ENCODE results near the gene TH. TPM values are rescaled to one million over a fixed set of nuclear protein-coding genes. Genes with fewer than 3 reads are reported as not detected.

TH gene
- total RNA-seq, 2 experiments from 2014 or later = not detected

DNA sequence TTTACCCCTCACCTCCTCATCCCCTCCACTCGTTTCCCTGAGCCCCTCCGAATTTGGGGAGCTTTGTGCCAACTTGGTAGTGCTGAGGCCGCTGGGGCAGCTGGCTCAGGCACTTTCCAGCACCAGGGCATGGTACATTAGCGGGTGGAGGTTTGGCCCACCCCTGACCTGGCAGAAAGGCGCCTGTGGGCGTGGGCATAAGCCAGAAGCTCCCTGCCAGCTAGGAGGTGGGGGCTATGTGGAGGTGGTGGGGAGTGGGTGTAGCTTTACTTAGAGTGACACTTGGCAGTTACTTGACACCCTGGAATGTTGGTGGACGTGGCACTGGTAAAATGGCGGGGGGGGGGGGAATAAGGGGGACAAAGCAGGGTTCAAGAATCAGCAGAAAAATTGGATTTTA is 22.2 kb downstream of the TH start:
- Mint-ChIP-seq H3K27ac (no peak overlapping the region), H3K4me3 (no peak overlapping the region), H3K27me3 (peaks cover 53% of the 10 kb centered on the region), H3K4me1 (peaks cover 5% of the 10 kb centered on the region), H3K36me3 (no peaks in the 10 kb centered on the region), H3K9me3 (no peaks in the 10 kb centered on the region)
- ATAC-seq (ENCODE audit: low read depth) (no peak), DNase-seq (no peak)
- POLR2A ChIA-PET = interaction anchor here (0.6 kb wide), 1 partner anchor 156 kb away, joined by 3 read pairs; no protein-coding TSS in a partner anchor

DNA sequence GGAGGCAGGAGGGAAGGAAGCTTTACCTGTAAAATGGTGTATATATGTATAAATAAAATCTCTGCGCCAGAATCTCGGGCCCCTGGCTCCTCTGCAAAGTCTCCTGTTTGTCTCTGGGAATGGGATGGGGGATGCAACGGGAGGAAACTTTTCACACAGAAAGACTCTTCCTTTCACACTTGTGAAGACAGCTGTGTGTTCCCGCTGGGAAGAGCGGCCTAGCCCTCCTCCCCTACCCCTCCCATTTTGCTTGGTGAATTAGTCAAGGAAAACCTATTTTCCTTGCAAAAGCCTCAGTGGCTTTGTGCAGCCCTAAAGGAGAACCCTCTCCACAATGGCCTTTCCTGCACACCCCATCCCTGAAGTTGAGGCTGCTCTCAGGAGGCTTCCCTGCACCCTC is 23.0 kb downstream of the TH start:
- Mint-ChIP-seq H3K27me3 (peaks cover 56% of the 10 kb centered on the region), H3K27ac (no peak overlapping the region)

DNA sequence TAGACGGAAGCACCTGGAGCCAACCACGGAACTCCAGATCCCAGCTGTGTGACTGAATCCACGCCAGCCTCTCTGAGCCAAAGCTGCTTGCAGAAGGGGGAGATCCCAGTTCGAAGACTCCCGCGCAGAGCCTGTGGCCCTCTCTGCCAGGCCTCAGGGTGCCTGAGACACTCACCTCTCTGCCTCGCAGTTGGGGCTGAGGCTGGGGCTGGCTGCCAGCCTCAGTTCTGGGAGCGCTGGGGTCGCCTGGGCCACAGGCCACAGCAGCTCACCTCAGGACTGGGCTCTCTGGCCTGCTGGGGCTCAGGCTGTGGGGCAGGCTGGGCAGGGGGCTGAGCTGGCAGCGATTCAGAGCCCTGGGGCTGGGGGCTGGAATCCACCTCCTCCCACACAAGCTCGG is 24.2 kb downstream of the TH start:
- POLR2A ChIA-PET = no interaction called here
- Mint-ChIP-seq H3K4me3 (no peak overlapping the region), H3K9me3 (no peaks in the 10 kb centered on the region), H3K36me3 (no peaks in the 10 kb centered on the region), H3K27ac (no peak overlapping the region), H3K27me3 (peaks cover 68% of the 10 kb centered on the region), H3K4me1 (peaks cover 6% of the 10 kb centered on the region)
- DNase-seq (no peak), ATAC-seq (ENCODE audit: low read depth) (no peak)

More for the DNA sequence above, 23.0 kb downstream of the TH start:
- Mint-ChIP-seq H3K36me3 (no peaks in the 10 kb centered on the region), H3K4me3 (no peak overlapping the region), H3K9me3 (no peaks in the 10 kb centered on the region), H3K4me1 (peaks cover 6% of the 10 kb centered on the region)
- DNase-seq (no peak), ATAC-seq (ENCODE audit: low read depth) (no peak)
- POLR2A ChIA-PET = no interaction called here

DNA sequence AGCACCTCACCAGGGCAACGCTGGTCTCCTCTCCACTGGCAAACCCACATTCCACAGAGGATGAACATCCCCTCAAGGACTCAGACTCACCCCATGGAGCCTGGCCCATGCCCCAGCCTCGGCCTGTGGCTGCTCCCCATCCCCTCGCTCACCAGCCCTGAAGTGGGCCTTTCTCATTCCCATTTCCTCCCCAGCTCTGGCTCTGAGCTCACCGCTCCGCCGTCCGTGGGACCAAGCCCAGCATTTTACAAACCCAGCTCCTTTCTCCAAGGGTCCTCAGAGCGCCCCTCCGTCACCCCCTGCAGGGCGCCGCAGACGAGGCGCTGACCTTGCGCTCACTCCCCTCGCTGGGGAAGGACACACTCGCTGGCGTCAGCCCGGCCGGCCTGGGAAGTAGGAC is 25.6 kb downstream of the TH start:
- no peaks in the 10 kb centered on the region for H3K9me3 Mint-ChIP-seq
- DNase-seq = no peak
- H3K36me3 Mint-ChIP-seq = no peaks in the 10 kb centered on the region
- H3K27me3 Mint-ChIP-seq = peaks cover 78% of the 10 kb centered on the region
- H3K4me1 Mint-ChIP-seq = peaks cover 2% of the 10 kb centered on the region
- H3K4me3 Mint-ChIP-seq = no peak overlapping the region
- POLR2A ChIA-PET = interaction anchor here (0.5 kb wide), 1 partner anchor 208 kb away, joined by 6 read pairs; no protein-coding TSS in a partner anchor
- no peak overlapping the region for H3K27ac Mint-ChIP-seq
- no peak for ATAC-seq (ENCODE audit: low read depth)

DNA sequence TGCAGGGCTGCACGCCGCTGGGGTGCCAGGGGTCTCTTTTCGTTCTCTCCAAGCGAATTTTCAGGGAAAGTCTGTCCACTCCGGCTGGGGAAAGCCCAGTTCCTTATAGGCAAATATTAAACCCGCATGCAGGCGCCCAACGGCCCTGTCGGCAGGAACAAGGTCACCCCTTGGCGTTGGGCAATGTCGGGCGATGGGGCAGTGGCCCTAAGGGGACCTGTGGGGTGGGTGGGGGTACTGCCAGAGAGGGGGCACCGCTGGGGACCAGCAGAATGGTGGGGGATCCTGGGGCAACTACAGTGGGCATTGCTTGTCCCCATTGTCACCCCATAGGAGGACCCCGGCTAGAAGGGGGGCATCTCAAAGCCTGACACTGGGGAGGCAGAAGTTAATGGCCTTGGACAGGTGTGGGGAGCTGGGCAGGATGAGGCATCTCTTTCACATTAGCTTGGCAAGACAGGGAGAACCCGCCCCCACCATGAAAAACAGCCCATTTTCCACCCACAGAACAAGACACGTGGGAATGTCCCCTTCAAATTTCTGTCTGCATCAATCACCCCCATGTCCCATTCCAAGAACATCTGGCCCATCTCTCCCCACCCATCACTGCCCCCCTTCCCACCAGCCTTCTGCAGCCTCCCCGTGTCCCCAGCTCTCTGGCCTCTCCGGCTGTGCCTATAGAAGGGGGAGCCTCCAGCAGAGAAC is 26.9 kb downstream of the TH start:
- no peaks in the 10 kb centered on the region for H3K9me3 Mint-ChIP-seq
- H3K4me1 Mint-ChIP-seq = peaks cover 2% of the 10 kb centered on the region
- H3K27me3 Mint-ChIP-seq = peaks cover 72% of the 10 kb centered on the region
- POLR2A ChIA-PET = no interaction called here
- H3K36me3 Mint-ChIP-seq = no peaks in the 10 kb centered on the region
- no peak overlapping the region for H3K4me3 Mint-ChIP-seq
- DNase-seq = no peak
- no peak overlapping the region for H3K27ac Mint-ChIP-seq
- no peak for ATAC-seq (ENCODE audit: low read depth)

DNA sequence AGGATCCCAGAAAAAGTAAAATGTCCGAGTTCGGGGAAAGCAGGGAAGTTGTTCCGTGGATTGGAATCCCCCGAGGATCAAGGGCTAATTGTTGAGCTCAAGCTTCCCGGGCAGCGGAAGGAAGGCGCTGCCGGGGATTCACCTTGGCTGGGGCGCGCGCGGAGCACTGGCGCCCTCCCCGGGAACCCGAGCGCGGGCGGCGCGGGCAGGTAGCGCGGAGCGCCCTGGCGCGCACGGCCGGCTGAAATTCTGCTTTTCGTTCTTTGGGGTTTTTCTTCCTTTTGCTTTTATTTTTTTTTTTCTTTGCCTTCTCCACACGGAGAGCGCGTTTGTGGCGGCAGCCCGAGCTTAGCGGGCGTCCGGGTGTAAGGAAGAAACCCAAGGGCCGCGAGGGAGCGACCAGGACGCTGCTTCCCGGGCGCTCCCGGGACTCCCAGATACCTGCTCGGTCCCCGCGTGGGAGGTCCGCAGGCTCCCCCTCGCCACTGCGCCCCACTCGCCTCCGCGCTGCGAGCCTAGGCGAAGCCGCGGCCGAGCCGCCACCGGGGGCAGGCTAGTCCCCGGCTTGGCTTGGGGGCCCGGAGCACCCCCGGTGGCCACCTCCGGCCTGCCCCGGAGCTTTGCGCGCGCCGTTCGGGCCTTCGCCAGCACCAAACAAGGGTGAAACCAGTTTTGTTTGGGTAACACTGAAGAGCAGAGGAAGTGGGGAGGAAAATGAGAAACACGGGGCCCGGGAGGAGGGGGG is 27.6 kb downstream of the TH start:
- peaks cover 2% of the 10 kb centered on the region for H3K4me1 Mint-ChIP-seq
- peak; percentile 35 for ATAC-seq (ENCODE audit: low read depth)
- POLR2A ChIA-PET = no interaction called here

DNA sequence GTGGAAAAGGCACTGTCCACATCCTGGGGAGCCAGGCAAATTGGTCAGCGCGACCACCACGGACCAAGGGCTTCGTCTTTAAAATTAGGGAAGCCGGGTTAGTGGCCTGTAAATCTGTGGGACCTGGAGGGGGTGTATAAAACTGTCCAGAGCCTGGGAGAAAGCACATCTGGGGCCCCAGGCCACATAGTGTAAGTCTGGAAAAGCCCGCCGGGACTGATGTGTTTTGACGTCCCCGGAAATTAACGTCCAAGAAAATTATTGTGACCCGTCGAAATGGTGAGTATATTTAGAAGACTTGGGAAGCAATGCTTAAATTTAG is 28.2 kb downstream of the TH start:
- Mint-ChIP-seq H3K36me3 (no peaks in the 10 kb centered on the region), H3K27ac (no peak overlapping the region), H3K27me3 (peaks cover 66% of the 10 kb centered on the region), H3K4me3 (no peak overlapping the region), H3K4me1 (peaks cover 2% of the 10 kb centered on the region), H3K9me3 (no peaks in the 10 kb centered on the region)
- no peak for ATAC-seq (ENCODE audit: low read depth)
- POLR2A ChIA-PET = no interaction called here
- no peak for DNase-seq

More for the DNA sequence above, 27.6 kb downstream of the TH start:
- Mint-ChIP-seq H3K36me3 (no peaks in the 10 kb centered on the region), H3K27me3 (peaks cover 70% of the 10 kb centered on the region), H3K4me3 (no peak overlapping the region), H3K27ac (no peak overlapping the region), H3K9me3 (no peaks in the 10 kb centered on the region)
- DNase-seq = no peak

DNA sequence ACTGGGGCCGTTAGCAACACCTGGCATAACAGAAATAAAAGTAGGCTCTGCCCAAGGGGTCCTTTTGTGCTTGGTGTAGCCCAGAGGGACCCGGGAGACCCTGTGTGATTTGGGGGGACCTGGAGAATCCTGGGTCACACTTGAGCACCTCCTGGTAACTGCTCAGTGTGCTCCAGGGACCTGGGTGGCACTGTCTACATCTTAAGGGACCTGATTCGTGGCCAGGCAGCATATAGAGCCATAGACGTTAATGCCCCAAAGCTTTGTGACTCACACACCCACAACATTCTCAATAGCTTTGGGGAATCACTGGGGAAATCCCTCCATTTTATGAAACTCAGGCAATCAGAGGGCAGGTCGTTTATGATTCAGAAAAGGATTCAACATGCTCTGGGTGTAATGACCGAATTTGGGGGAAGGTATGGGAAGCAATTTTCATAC is 28.8 kb downstream of the TH start:
- peaks cover 67% of the 10 kb centered on the region for H3K27me3 Mint-ChIP-seq
- no peaks in the 10 kb centered on the region for H3K9me3 Mint-ChIP-seq
- H3K36me3 Mint-ChIP-seq = no peaks in the 10 kb centered on the region
- H3K4me1 Mint-ChIP-seq = peaks cover 3% of the 10 kb centered on the region
- no peak for ATAC-seq (ENCODE audit: low read depth)
- H3K27ac Mint-ChIP-seq = no peak overlapping the region
- H3K4me3 Mint-ChIP-seq = no peak overlapping the region
- DNase-seq = no peak
- POLR2A ChIA-PET = no interaction called here

DNA sequence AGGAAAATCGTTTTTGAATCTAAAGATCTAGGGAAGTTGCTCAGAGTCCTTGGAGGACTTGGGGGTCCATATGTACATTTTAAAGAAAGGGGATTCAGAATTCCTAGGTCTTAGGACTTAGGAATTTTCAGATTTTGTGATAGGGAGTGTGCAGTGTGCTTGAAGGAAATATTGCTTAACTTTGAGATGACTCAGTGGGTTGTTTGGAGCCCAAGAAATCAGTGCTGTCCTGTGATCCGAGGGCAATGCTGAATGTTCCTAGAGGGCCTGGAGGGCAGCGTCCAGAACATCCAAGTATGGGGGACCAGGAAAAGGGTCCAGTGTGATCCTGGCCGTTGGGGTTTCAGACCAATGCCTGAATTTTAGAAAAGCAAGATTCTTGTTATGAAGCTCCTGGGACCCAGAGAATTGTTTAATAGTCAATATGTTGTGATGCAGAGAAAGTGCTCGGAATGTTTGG is 29.3 kb downstream of the TH start:
- no peaks in the 10 kb centered on the region for H3K9me3 Mint-ChIP-seq
- ATAC-seq (ENCODE audit: low read depth) (no peak), DNase-seq (no peak)
- POLR2A ChIA-PET = no interaction called here
- no peak overlapping the region for H3K4me3 Mint-ChIP-seq
- H3K27me3 Mint-ChIP-seq = peaks cover 72% of the 10 kb centered on the region
- H3K36me3 Mint-ChIP-seq = no peaks in the 10 kb centered on the region
- no peak overlapping the region for H3K27ac Mint-ChIP-seq
- peaks cover 3% of the 10 kb centered on the region for H3K4me1 Mint-ChIP-seq

DNA sequence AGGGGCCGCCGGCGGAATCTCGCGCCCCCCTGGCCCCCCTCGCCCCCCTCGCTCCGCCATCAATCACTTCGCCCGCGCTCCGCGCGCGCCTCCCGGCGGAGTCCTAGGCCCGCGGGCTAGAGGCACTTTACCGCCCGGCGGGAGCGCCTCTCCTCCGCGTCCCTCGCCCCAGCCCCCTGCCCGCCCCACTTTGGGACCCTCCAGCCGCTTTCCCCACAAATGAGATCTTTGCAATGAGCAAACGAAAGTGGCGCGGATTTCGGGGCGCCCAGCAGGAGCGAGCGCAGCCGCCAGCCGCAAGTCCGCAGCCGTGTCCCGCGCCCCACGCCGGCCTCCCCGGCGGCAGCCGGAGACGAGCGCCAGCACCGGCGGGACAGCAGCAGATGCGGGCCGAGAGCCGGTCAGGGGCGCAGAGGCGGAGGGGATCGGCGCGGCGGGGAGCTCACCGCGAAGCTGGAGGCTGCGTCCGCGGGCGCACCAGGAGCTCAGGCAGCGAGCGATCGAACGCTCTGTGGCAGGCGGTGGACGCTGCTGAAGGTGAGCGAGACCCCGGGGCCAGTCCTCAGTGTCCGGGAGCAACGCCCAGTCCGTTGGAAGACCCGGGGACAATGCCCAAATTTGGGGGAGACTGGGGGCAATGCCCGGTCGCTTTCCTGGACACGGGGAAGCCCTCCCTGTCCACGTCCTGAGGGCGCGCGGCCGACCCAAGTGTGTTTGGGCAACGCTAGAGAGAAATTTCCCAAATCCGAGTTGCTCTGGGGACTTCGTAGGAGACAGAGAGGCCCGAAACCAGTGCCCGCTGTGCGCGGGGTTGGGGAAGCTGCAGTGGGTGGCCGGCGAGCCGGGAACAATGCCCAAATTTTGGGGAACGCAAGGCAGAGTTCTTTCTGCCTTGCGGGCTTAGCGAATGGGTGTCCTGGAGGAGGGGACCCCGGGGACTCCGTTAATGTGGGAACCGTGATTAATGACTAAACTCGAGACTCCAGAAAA is 30.9 kb downstream of the TH start:
- no peak overlapping the region for H3K4me3 Mint-ChIP-seq
- POLR2A ChIA-PET = no interaction called here

DNA sequence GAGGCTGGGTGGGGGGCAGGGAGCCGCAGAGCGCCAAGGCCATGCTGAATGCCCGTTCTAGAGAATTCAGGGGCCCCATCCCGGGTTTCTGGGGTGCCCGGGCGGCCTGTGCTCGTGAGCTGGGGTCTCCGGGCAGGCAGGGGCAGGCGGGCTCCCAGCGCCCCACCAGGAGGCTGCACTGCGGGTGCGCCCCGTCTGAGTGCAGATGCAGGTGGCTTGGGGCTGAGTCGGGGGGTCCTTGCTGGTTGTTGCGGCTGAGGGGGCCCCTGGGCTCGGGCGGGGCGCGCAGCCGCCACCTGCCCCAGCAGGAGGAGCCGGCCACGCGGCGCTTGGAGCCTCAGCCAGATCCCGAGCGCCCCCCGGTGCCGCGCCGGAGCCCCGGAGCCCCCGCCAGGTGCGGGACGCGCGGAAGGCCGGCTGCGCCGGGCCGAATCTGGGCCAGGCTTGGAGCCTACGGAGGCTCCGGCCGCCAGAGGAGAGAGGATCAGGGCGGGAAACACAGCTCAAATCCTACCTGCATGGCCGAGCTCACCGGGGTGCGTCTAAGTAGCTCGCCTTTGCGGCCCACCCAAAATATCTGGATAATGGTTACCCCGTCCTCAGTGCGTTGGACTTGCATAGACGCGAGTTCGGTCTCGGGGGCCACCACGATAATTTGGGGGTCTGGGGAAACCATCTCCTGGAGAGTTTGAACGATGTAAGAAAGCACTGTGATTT is 31.8 kb downstream of the TH start:
- POLR2A ChIA-PET = no interaction called here
- ATAC-seq (ENCODE audit: low read depth) = no peak
- Mint-ChIP-seq H3K36me3 (no peaks in the 10 kb centered on the region), H3K4me3 (no peak overlapping the region), H3K27me3 (peaks cover 67% of the 10 kb centered on the region), H3K4me1 (peaks cover 3% of the 10 kb centered on the region), H3K27ac (no peak overlapping the region), H3K9me3 (no peaks in the 10 kb centered on the region)
- DNase-seq = peak; percentile 40

More for the DNA sequence above, 30.9 kb downstream of the TH start:
- peak; percentile 40 for DNase-seq
- H3K9me3 Mint-ChIP-seq = no peaks in the 10 kb centered on the region
- H3K4me1 Mint-ChIP-seq = peaks cover 3% of the 10 kb centered on the region
- no peak for ATAC-seq (ENCODE audit: low read depth)
- H3K36me3 Mint-ChIP-seq = no peaks in the 10 kb centered on the region
- H3K27me3 Mint-ChIP-seq = peaks cover 70% of the 10 kb centered on the region
- peak overlapping the region; percentile 17 for H3K27ac Mint-ChIP-seq

DNA sequence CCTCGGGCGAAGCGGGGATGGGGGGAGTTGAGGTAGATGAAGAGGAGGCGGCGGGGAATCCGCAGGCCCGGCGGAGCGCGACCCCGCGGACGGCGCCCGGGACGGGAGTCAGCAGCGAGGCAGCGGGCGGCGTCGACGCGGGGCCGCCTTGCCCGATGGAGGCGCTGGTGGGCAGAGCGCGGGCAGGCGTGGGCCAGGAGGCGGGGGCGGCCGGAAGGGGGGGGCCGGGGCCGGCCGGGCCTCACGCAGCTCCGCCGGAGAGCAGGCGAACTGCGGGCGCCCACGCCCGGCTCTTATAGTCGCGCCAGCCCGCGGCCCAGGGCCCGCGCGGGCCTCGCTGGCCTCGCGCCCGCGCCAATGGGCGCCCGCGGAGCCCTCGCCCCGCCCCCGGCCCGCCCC is 32.5 kb downstream of the TH start, which contains the start of gene IGF2:
Gene IGF2 (minus strand): TSS at position 267 of the 399 bp plus-strand sequence. CDS start 3,866 bp downstream, outside the sequence.
- ATAC-seq (ENCODE audit: low read depth) (no peak), DNase-seq (peak; percentile 41)
- no peaks in the 10 kb centered on the region for H3K36me3 Mint-ChIP-seq
- POLR2A ChIA-PET = no interaction called here
- no peaks in the 10 kb centered on the region for H3K9me3 Mint-ChIP-seq
- peaks cover 68% of the 10 kb centered on the region for H3K27me3 Mint-ChIP-seq
- H3K4me1 Mint-ChIP-seq = peaks cover 3% of the 10 kb centered on the region
- no peak within 1 kb of the TSS for H3K27ac Mint-ChIP-seq
- peak within 1 kb of the TSS; percentile 19 for H3K4me3 Mint-ChIP-seq

All from activated naive CD8-positive, alpha-beta T cell treated with anti-CD3 and anti-CD28 coated beads, Interleukin-2, amount 10 ng/mL, durations not matched to agents 7 days and 5 days (primary cell).